ENCODE measurements around the gene PROZ. TPM values are rescaled to one million over a fixed set of nuclear protein-coding genes. Genes with fewer than 3 reads are reported as not detected.

PROZ gene
- total RNA-seq, 1 experiment from 2014 or later, result not detected

- Mint-ChIP-seq H3K27ac (no peak overlapping the region), H3K4me1 (peaks cover 4 to 17% of the 10 kb centered on the region in 2 experiments; a peak in 3 of 4 replicates), H3K4me3 (no peak overlapping the region), H3K9me3 (no peaks in the 10 kb centered on the region; a peak in 1 of 5 replicates), H3K27me3 (ENCODE audit: low read depth) (peaks cover 18% of the 10 kb centered on the region), H3K36me3 (ENCODE audit: insufficient read depth in 1 of 3, low read depth in 3 of 3) (no peaks in the 10 kb centered on the region; a peak in 2 of 7 replicates)
- Histone ChIP-seq H2BK15ac (ENCODE audit: low read depth, low read length) (no peak overlapping the region), H4K91ac (ENCODE audit: insufficient read length, low read depth, low read length) (no peak overlapping the region), H3K56ac (ENCODE audit: insufficient read length, low read depth, low read length) (no peak overlapping the region), H3K23ac (ENCODE audit: insufficient read length, low read depth, low read length) (no peak overlapping the region), H3T11ph (ENCODE audit: low read length) (no peak overlapping the region), H3K4me2 (ENCODE audit: insufficient read depth, insufficient read length, low read length) (no peak overlapping the region), H2BK120ac (ENCODE audit: low read depth, low read length, poor library complexity, severe bottlenecking) (no peak overlapping the region), H4K20me1 (ENCODE audit: control insufficient read depth, insufficient read depth, insufficient read length) (no peaks in the 10 kb centered on the region), H3K79me1 (ENCODE audit: insufficient read depth, low read depth, low read length, poor library complexity, severe bottlenecking) (no peaks in the 10 kb centered on the region), H4K8ac (replicated peaks; ENCODE audit: insufficient read length, low read depth, low read length) (no peak overlapping the region), H3K18ac (ENCODE audit: insufficient read length, low read depth, low read length) (no peak overlapping the region), H2BK12ac (ENCODE audit: insufficient read length, low read depth, low read length) (no peak overlapping the region), H3K14ac (ENCODE audit: insufficient read depth, low read length) (no peak overlapping the region), H3K79me2 (ENCODE audit: insufficient read depth, low read length) (no peaks in the 10 kb centered on the region), H2BK20ac (ENCODE audit: low read depth, low read length, poor library complexity, severe bottlenecking) (no peak overlapping the region), H3K9me3 (ENCODE audit: control insufficient read depth, low read depth, low read length) (no peaks in the 10 kb centered on the region), H3K27ac (ENCODE audit: insufficient read length, low read depth, low read length) (no peak overlapping the region), H3K23me2 (ENCODE audit: insufficient read length, low read depth, low read length, poor library complexity, severe bottlenecking) (no peaks in the 10 kb centered on the region), H2AK5ac (ENCODE audit: insufficient read length, low read length) (no peak overlapping the region), H2BK5ac (ENCODE audit: insufficient read length, low read length) (no peak overlapping the region), H4K5ac (ENCODE audit: insufficient read length, low read depth, low read length) (no peak overlapping the region), H3K9ac (ENCODE audit: extremely low read depth, insufficient read length, low read length) (no peak overlapping the region), H3K27me3 (ENCODE audit: insufficient read depth, low read length) (no peaks in the 10 kb centered on the region; the same call in 1 of the 2 replicates), H2AFZ (ENCODE audit: low read length) (no peak overlapping the region), H3K4ac (ENCODE audit: low read depth, low read length) (no peak overlapping the region), H3K4me1 (ENCODE audit: insufficient read depth, low read length) (no peaks in the 10 kb centered on the region)
- DNase-seq, result peak; percentile 17
- no CpG with 5 or more reads among the region's 8 CpGs for WGBS (ENCODE audit: extremely low coverage, insufficient read length, low lambda C conversion rate)
- TF ChIP-seq CTCF (conservative IDR thresholded peaks at IDR 0.05), result no peak
Measured at GRCh38 chr13:113147206-113147605, 11.2 kb upstream of the PROZ start.

Measured in H9 (cell line).